Endodermal cell (in vitro differentiated cells): ENCODE results near the gene DFFB. TPM values are rescaled to one million over a fixed set of nuclear protein-coding genes. Genes with fewer than 3 reads are reported as not detected.

Experiments
- DNase-seq: peaks from one replicate; pipeline ENCODE4 v3.0.0-alpha.2; 2017
- H3K27ac ChIP-seq: 2 replicates; pipeline ENCODE4 v1.5.1; 2013; ENCODE audit warnings: mild to moderate bottlenecking, low read depth, low read length, moderate library complexity
- H3K27me3 ChIP-seq: 2 replicates; pipeline ENCODE4 v1.6.1; 2013; ENCODE audit warnings: mild to moderate bottlenecking, low read length, moderate library complexity; ENCODE audit not compliant: insufficient read depth, control insufficient read depth, poor library complexity, severe bottlenecking
- H3K36me3 ChIP-seq: 2 replicates; pipeline ENCODE4 v1.7.0; 2013; ENCODE audit warnings: mild to moderate bottlenecking, low read length, moderate library complexity; ENCODE audit not compliant: control insufficient read depth, insufficient read depth
- H3K4me1 ChIP-seq: one replicate; pipeline ENCODE4 v1.7.0; 2013; ENCODE audit warnings: low read length; ENCODE audit not compliant: control insufficient read depth, insufficient read depth
- H3K4me3 ChIP-seq: 2 replicates; pipeline ENCODE4 v1.5.1; 2013; ENCODE audit warnings: mild to moderate bottlenecking, low read length, moderate library complexity
- H3K9ac ChIP-seq: 2 replicates; pipeline ENCODE4 v1.6.1; 2013; ENCODE audit warnings: mild to moderate bottlenecking, low read length, moderate library complexity; ENCODE audit not compliant: poor library complexity, severe bottlenecking; ENCODE audit errors: extremely low read depth
- H3K9me3 ChIP-seq: 2 replicates; pipeline ENCODE4 v1.6.1; 2013; ENCODE audit warnings: mild to moderate bottlenecking, low read length, moderate library complexity; ENCODE audit not compliant: control insufficient read depth
- H3K27ac Mint-ChIP-seq: 2 replicates; pipeline ENCODE4 v1.8.0; 2020; ENCODE audit warnings: mixed read lengths
- H3K27me3 Mint-ChIP-seq: 2 replicates; pipeline ENCODE4 v1.8.0; 2021; ENCODE audit warnings: mild to moderate bottlenecking, mixed read lengths; ENCODE audit not compliant: insufficient read depth
- H3K36me3 Mint-ChIP-seq: 2 replicates; pipeline ENCODE4 v1.8.0; 2020; ENCODE audit warnings: low read depth, mixed read lengths
- H3K4me1 Mint-ChIP-seq: 2 replicates; pipeline ENCODE4 v1.8.0; 2020; ENCODE audit warnings: mixed read lengths
- H3K4me3 Mint-ChIP-seq: 2 replicates; pipeline ENCODE4 v1.8.0; 2020; ENCODE audit warnings: mild to moderate bottlenecking, moderate library complexity, mixed read lengths
- H3K9me3 Mint-ChIP-seq: 2 replicates; pipeline ENCODE4 v1.8.0; 2020; ENCODE audit warnings: mild to moderate bottlenecking, mixed read lengths
- WGBS, 2 experiments: methylation state at CpG; one replicate each; pipeline versions ENCODE4 v1.1.5 to v1.1.7; 2013; ENCODE audit warnings: missing lambda C conversion rate in 2 of 2, mixed read lengths in 1 of 2; ENCODE audit not compliant: insufficient coverage in 1 of 2, insufficient read length in 1 of 2; 5-methylcytosine and 5-hydroxymethylcytosine counted together
- total RNA-seq, 2 donors: library from RNA; stranded (reverse); fragmentation: NEBNext Ultra II Directional in 1 of 2; extraction: Animal tissue kit (Norgen Biotek cat#: 25700) in 1 of 2; gene quantifications; 2 replicates in 1 of 2; 3 replicates in 1 of 2; pipeline ENCODE4 v1.2.1, GENCODE V29; 2021
- TF ChIP-seq, protein P1 (sequence below): fragments of 200-600 bp; sonication (generic); conservative IDR thresholded peaks from 2 replicates; pipeline ENCODE4 v1.5.0; 2021; ENCODE audit warnings: antibody characterized with exemption, mild to moderate bottlenecking

DFFB gene
- total RNA-seq, 2 donors from 2014 or later = 7.2 to 7.6 TPM

DNA sequence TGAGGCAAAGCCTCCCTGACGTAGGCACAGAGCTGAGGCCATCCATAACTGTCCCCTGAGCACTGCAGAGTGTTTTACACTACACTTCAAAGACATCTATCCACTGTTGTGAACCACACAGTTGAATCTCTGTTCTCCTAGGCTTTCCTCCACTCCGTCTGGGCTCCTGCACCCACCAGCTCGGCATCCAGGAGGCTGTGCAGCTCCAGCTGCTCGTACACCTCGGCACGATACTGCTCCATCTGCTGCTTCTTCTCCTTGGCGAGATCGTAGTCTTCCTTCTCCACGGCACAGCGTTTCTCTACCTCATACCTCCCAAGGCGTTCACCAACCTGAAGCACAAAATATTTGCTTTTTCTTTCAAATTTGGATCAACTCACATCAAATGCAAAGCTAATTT, 18.5 kb upstream of the DFFB start:
- peaks cover 76% of the 10 kb centered on the region for H3K36me3 Mint-ChIP-seq
- WGBS, 2 experiments = 90 to 94% methylated on average over 10 to 11 of the region's 11 CpGs

DNA sequence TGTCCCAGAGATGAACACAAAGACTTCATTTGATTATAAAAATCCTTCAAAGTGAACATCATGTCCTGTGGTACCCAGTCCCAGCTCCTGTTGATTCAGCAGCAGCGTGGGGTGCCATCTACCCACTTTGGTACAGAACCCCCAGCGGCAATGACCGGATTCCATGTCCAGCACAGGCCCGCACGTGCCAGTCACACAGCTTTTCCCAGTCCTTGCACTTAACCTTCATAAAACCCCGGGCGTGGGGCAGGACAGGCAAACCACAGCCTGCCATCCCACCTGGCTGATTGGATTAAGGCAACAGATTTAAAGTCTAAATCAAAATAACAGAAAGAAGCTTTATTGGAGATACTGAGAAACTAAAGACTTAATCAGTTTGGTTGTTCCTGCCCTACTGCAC, 15.8 kb upstream of the DFFB start:
- Mint-ChIP-seq H3K27me3 (no peaks in the 10 kb centered on the region), H3K4me3 (no peak overlapping the region), H3K27ac (no peak overlapping the region), H3K4me1 (peaks cover under 1% of the 10 kb centered on the region), H3K9me3 (peaks cover 12% of the 10 kb centered on the region), H3K36me3 (peaks cover 70% of the 10 kb centered on the region)
- H3K36me3 ChIP-seq = peaks cover 43% of the 10 kb centered on the region
- H3K27me3 ChIP-seq = no peaks in the 10 kb centered on the region
- H3K4me1 ChIP-seq = no peaks in the 10 kb centered on the region
- H3K27ac ChIP-seq = no peak overlapping the region
- no peak overlapping the region for H3K9ac ChIP-seq
- TF ChIP-seq, protein P1, sequence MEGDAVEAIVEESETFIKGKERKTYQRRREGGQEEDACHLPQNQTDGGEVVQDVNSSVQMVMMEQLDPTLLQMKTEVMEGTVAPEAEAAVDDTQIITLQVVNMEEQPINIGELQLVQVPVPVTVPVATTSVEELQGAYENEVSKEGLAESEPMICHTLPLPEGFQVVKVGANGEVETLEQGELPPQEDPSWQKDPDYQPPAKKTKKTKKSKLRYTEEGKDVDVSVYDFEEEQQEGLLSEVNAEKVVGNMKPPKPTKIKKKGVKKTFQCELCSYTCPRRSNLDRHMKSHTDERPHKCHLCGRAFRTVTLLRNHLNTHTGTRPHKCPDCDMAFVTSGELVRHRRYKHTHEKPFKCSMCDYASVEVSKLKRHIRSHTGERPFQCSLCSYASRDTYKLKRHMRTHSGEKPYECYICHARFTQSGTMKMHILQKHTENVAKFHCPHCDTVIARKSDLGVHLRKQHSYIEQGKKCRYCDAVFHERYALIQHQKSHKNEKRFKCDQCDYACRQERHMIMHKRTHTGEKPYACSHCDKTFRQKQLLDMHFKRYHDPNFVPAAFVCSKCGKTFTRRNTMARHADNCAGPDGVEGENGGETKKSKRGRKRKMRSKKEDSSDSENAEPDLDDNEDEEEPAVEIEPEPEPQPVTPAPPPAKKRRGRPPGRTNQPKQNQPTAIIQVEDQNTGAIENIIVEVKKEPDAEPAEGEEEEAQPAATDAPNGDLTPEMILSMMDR = no peak
- no peak for DNase-seq
- H3K4me3 ChIP-seq = no peak overlapping the region
- WGBS, 2 experiments = 94 to 96% methylated on average over 5 to 7 of the region's 7 CpGs
- peaks cover 15% of the 10 kb centered on the region for H3K9me3 ChIP-seq

More for the DNA sequence above, 18.5 kb upstream of the DFFB start:
- Histone ChIP-seq H3K4me1 (no peaks in the 10 kb centered on the region), H3K9me3 (peaks cover 15% of the 10 kb centered on the region), H3K4me3 (no peak overlapping the region), H3K27me3 (no peaks in the 10 kb centered on the region), H3K27ac (no peak overlapping the region), H3K36me3 (peaks cover 43% of the 10 kb centered on the region), H3K9ac (no peak overlapping the region)
- peaks cover 12% of the 10 kb centered on the region for H3K9me3 Mint-ChIP-seq
- no peak for DNase-seq
- TF ChIP-seq, protein P1 = no peak
- H3K27me3 Mint-ChIP-seq = no peaks in the 10 kb centered on the region
- H3K4me3 Mint-ChIP-seq = no peak overlapping the region
- no peaks in the 10 kb centered on the region for H3K4me1 Mint-ChIP-seq
- no peak overlapping the region for H3K27ac Mint-ChIP-seq

DNA sequence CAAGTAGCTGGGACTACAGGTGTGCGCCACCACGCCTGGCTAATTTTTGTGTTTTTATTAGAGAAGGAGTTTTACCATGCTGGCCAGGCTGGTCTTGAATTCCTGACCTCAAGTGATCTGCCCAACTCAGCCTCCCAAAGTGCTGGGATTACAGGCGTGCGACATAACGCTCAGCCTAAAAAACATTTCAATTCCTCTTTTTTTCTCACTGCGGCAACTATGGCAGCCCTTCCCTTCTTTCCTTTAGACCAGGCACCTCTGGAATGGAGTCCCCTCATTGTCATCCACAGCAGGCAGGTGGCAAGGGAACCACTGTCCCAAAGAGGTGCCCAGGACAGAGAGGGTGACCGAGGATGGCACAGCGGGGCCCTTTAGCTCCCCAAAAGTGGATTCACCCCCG, 14.4 kb upstream of the DFFB start:
- Histone ChIP-seq H3K4me3 (no peak overlapping the region), H3K4me1 (no peaks in the 10 kb centered on the region), H3K9ac (no peak overlapping the region), H3K27ac (no peak overlapping the region), H3K27me3 (no peaks in the 10 kb centered on the region), H3K36me3 (peaks cover 43% of the 10 kb centered on the region), H3K9me3 (peaks cover 4% of the 10 kb centered on the region)
- peaks cover 66% of the 10 kb centered on the region for H3K36me3 Mint-ChIP-seq
- peaks cover 4% of the 10 kb centered on the region for H3K4me1 Mint-ChIP-seq
- peaks cover 4% of the 10 kb centered on the region for H3K9me3 Mint-ChIP-seq
- no peak overlapping the region for H3K4me3 Mint-ChIP-seq
- 97 to 100% methylated on average over 3 to 9 of the region's 9 CpGs for WGBS, 2 experiments
- no peaks in the 10 kb centered on the region for H3K27me3 Mint-ChIP-seq
- no peak for DNase-seq
- H3K27ac Mint-ChIP-seq = no peak overlapping the region
- TF ChIP-seq, protein P1 = no peak
